MCF 10A (cell line): ENCODE measurements around the gene ADCY5. TPM values are rescaled to one million over a fixed set of nuclear protein-coding genes. Genes with fewer than 3 reads are reported as not detected.

ENCODE experiments used
- BruUV-seq: library from RNA; stranded (reverse); fragments of 400-500 nt; replicated peaks from 2 replicates; lab custom pipeline; 2021; lab: Mats Ljungman, UMichigan
- CTCF ChIA-PET: fragments of 300-600 bp; sonication (Branson Sonifier 250); formaldehyde crosslinking; extraction: SDS; loops from one replicate; lab custom pipeline; 2021; ENCODE audit warnings: antibody characterized with exemption, inconsistent platforms; lab: Yijun Ruan, JAX
- POLR2A ChIA-PET: fragments of 300-600, 350-650 bp; sonication (Branson Sonifier 250); formaldehyde crosslinking; extraction: SDS; loops from one replicate; lab custom pipeline; 2020; ENCODE audit warnings: antibody characterized with exemption, inconsistent platforms; lab: Yijun Ruan, JAX
- DNase-seq: peaks from one replicate; pipeline ENCODE4 v3.0.0-alpha.2; 2018; ENCODE audit not compliant: unreplicated experiment
- H3K27ac Mint-ChIP-seq: one replicate; pipeline ENCODE4 v1.8.0; 2022; ENCODE audit warnings: mild to moderate bottlenecking, low read depth, mixed read lengths; ENCODE audit not compliant: unreplicated experiment
- H3K27me3 Mint-ChIP-seq: one replicate; pipeline ENCODE4 v1.8.0; 2022; ENCODE audit warnings: mixed read lengths; ENCODE audit not compliant: insufficient read depth, unreplicated experiment
- H3K36me3 Mint-ChIP-seq: one replicate; pipeline ENCODE4 v1.8.0; 2022; ENCODE audit warnings: mild to moderate bottlenecking, moderate library complexity, mixed read lengths; ENCODE audit not compliant: insufficient read depth, unreplicated experiment
- H3K4me1 Mint-ChIP-seq: one replicate; pipeline ENCODE4 v1.8.0; 2022; ENCODE audit warnings: mixed read lengths; ENCODE audit not compliant: insufficient read depth, unreplicated experiment
- H3K4me3 Mint-ChIP-seq: one replicate; pipeline ENCODE4 v1.8.0; 2022; ENCODE audit warnings: mild to moderate bottlenecking, moderate library complexity, mixed read lengths; ENCODE audit not compliant: unreplicated experiment
- H3K9me3 Mint-ChIP-seq: one replicate; pipeline ENCODE4 v1.8.0; 2022; ENCODE audit warnings: mixed read lengths; ENCODE audit not compliant: unreplicated experiment
- CTCF ChIP-seq: fragments of 200-600 bp; IDR thresholded peaks from one replicate; pipeline ENCODE4 v1.8.0; 2022; ENCODE audit warnings: antibody characterized with exemption, mild to moderate bottlenecking; ENCODE audit not compliant: unreplicated experiment
- intact Hi-C: fragments of 100-400 bp; cut with micrococcal nuclease; formaldehyde crosslinking; loops from 2 replicates; pipeline ENCODE4 v1.14.1; 2022
- total RNA-seq: library from RNA; stranded (reverse); gene quantifications from 2 replicates; pipeline ENCODE4 v1.2.3, GENCODE V29; 2022

The ADCY5 gene
- total RNA-seq, 1 experiment from 2014 or later: not detected

- DNase-seq: no peak
- no peak overlapping the region for H3K4me3 Mint-ChIP-seq
- H3K4me1 Mint-ChIP-seq: peaks cover 5% of the 10 kb centered on the region
- H3K36me3 Mint-ChIP-seq: no peaks in the 10 kb centered on the region
- ChIA-PET CTCF (interaction anchor here (1.6 kb wide), 1 partner anchor 11 kb away, joined by 3 read pairs; no protein-coding TSS in a partner anchor), POLR2A (no interaction called here)
- H3K27ac Mint-ChIP-seq: no peak overlapping the region
- peaks cover 44% of the 10 kb centered on the region for H3K27me3 Mint-ChIP-seq
- intact Hi-C loops: no loop called here
- TF ChIP-seq CTCF: no peak
- no TSS peak for BruUV-seq
- H3K9me3 Mint-ChIP-seq: no peaks in the 10 kb centered on the region
Observed at GRCh38 chr3:123422457-123422856, 26.4 kb downstream of the ADCY5 start.

- no peak overlapping the region for H3K4me3 Mint-ChIP-seq
- no peaks in the 10 kb centered on the region for H3K9me3 Mint-ChIP-seq
- BruUV-seq: no TSS peak
- H3K4me1 Mint-ChIP-seq: peaks cover 5% of the 10 kb centered on the region
- H3K36me3 Mint-ChIP-seq: no peaks in the 10 kb centered on the region
- ChIA-PET CTCF (interaction anchor here (0.7 to 1.6 kb wide), 2 partner anchors 10 to 82 kb away, joined by 3 read pairs; no protein-coding TSS in a partner anchor), POLR2A (no interaction called here)
- no peak for TF ChIP-seq CTCF
- H3K27me3 Mint-ChIP-seq: peaks cover 43% of the 10 kb centered on the region
- peak; percentile 33 for DNase-seq
- intact Hi-C loops: no loop called here
- H3K27ac Mint-ChIP-seq: no peak overlapping the region
Observed at GRCh38 chr3:123421353-123422174, 27.3 kb downstream of the ADCY5 start.

DNA sequence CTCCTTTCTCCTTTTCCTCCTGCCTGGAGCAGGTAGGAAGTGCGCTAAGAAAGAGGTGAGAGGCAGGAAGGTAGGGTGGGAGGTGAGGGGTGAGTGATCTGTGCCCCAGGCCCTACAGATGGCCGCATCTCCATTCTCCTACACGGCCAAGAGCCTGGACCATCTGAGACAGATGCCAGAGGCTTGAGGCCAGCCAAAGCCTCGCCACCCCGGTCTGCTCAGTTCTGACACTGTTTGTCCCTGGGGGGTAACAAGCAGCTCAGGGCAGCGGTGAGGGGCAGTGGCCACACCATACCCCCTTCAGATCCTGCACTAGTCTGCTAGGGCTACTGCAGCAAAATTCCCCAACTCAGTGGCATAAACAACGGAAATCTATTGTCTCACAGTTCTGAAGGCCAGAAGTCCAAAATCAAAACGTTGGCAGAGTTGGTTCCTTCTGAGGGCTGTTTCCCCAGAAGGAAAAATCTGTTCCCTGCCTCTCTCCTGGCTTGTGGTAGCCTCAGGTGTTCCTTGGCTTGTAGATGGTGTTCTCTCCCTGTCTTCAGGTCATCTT, 28.4 kb downstream of the ADCY5 start:
- Mint-ChIP-seq H3K36me3 (no peaks in the 10 kb centered on the region), H3K9me3 (no peaks in the 10 kb centered on the region), H3K27me3 (peaks cover 38% of the 10 kb centered on the region), H3K27ac (no peak overlapping the region), H3K4me1 (peaks cover 5% of the 10 kb centered on the region), H3K4me3 (no peak overlapping the region)
- BruUV-seq: no TSS peak
- CTCF ChIA-PET: interaction anchor here (0.6 kb wide), 1 partner anchor 10 kb away, joined by 3 read pairs; no protein-coding TSS in a partner anchor
- no peak for TF ChIP-seq CTCF
- POLR2A ChIA-PET: no interaction called here
- intact Hi-C loops: no loop called here
- DNase-seq: no peak

GRCh38 chr3:123419850-123420297, 29.0 kb downstream of the ADCY5 start:
- Mint-ChIP-seq H3K4me1 (peaks cover 5% of the 10 kb centered on the region), H3K9me3 (no peaks in the 10 kb centered on the region), H3K36me3 (no peaks in the 10 kb centered on the region), H3K4me3 (no peak overlapping the region), H3K27ac (no peak overlapping the region), H3K27me3 (peaks cover 42% of the 10 kb centered on the region)
- no TSS peak for BruUV-seq
- intact Hi-C loops: no loop called here
- ChIA-PET CTCF (interaction anchor here (0.6 kb wide), 1 partner anchor 9 kb away, joined by 3 read pairs; no protein-coding TSS in a partner anchor), POLR2A (no interaction called here)
- DNase-seq: no peak
- TF ChIP-seq CTCF: no peak
